HL-60 (cell line): ENCODE results near the gene BARHL1.

Experiments
- DNase-seq, 2 experiments: peaks; one replicate each; pipeline ENCODE4 v3.0.0-alpha.2; 2010 to 2020; ENCODE audit warnings: low read depth in 1 of 2, low spot score in 1 of 2
- H3K27ac ChIP-seq: fragments of 250-450 bp; sonication (Bioruptor Pico); replicated peaks from 2 replicates; pipeline ENCODE4 v1.5.1; 2020; ENCODE audit warnings: mild to moderate bottlenecking, moderate library complexity
- H3K27me3 ChIP-seq: fragments of 250-450 bp; sonication (Bioruptor Pico); 2 replicates; pipeline ENCODE4 v1.5.1; 2021; ENCODE audit warnings: mild to moderate bottlenecking, moderate library complexity; ENCODE audit not compliant: insufficient read depth, poor library complexity, severe bottlenecking
- H3K4me3 ChIP-seq: replicated peaks from 2 replicates; pipeline ENCODE4 v1.5.1; 2011; ENCODE audit warnings: mild to moderate bottlenecking, control low read depth, low read length; ENCODE audit not compliant: insufficient read depth
- GABPA ChIP-seq: IDR thresholded peaks from 2 replicates; pipeline ENCODE4 v1.6.1; 2012; ENCODE audit warnings: low read depth
- POLR2AphosphoS5 ChIP-seq: IDR thresholded peaks from 2 replicates; pipeline ENCODE4 v1.6.1; 2012; ENCODE audit warnings: low read depth
- REST ChIP-seq: IDR thresholded peaks from 2 replicates; pipeline ENCODE4 v1.6.1; 2012; ENCODE audit warnings: low read depth; ENCODE audit not compliant: insufficient replicate concordance
- SPI1 ChIP-seq: IDR thresholded peaks from 2 replicates; pipeline ENCODE4 v1.6.1; 2012; ENCODE audit warnings: low read depth, mild to moderate bottlenecking, borderline replicate concordance
- TF ChIP-seq, protein P1 (sequence below): IDR thresholded peaks from one replicate; pipeline ENCODE4 v1.5.1; 2011; ENCODE audit warnings: low read length, control low read depth, inconsistent platforms; ENCODE audit not compliant: insufficient read depth

Gene BARHL1

DNA sequence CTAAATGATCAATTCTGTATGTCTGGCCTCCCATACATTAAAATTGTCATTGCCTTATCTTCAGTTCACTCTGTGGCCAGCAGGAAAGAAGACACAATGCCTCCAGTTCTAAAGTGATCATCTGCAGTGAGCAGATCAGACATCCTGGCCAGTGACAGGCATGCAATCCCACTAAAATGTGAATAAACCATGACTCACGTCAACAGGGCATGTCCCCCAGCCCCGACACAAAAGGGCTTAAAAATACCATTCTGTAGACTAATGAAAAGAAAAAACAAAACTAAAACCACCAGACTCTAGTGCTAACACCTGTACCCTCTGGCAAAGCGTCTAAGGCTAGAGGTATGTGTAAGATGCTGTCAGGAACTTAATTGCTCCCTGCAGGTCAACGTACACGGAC is 48.9 kb downstream of the BARHL1 start:
- no peak for TF ChIP-seq REST
- TF ChIP-seq POLR2AphosphoS5 = no peak
- TF ChIP-seq, protein P1, sequence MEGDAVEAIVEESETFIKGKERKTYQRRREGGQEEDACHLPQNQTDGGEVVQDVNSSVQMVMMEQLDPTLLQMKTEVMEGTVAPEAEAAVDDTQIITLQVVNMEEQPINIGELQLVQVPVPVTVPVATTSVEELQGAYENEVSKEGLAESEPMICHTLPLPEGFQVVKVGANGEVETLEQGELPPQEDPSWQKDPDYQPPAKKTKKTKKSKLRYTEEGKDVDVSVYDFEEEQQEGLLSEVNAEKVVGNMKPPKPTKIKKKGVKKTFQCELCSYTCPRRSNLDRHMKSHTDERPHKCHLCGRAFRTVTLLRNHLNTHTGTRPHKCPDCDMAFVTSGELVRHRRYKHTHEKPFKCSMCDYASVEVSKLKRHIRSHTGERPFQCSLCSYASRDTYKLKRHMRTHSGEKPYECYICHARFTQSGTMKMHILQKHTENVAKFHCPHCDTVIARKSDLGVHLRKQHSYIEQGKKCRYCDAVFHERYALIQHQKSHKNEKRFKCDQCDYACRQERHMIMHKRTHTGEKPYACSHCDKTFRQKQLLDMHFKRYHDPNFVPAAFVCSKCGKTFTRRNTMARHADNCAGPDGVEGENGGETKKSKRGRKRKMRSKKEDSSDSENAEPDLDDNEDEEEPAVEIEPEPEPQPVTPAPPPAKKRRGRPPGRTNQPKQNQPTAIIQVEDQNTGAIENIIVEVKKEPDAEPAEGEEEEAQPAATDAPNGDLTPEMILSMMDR = no peak
- TF ChIP-seq GABPA = no peak
- TF ChIP-seq SPI1 = no peak
- no peak for DNase-seq
- Histone ChIP-seq H3K27ac (no peak overlapping the region), H3K4me3 (no peak overlapping the region), H3K27me3 (no peaks in the 10 kb centered on the region)

DNA sequence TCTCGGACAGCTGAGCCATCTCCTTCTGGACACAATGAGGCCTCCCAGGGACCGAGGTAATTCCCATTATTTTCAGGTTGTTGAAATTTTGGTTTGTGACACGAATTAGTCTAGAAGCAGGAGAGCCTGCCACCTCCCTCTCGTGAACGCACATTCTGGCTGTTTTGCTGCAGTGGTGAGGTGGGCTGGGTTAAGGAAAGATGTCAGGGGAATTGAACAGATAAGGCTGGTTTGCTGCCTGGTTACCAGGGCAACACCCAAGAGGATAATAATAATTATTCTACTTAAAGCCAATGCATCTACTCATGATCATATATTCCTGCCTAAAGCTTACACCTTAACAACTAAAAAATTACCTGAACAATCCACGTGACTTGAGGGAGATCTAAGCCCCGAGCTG is 49.3 kb downstream of the BARHL1 start:
- no peak overlapping the region for H3K4me3 ChIP-seq
- TF ChIP-seq, protein P1 = no peak
- TF ChIP-seq POLR2AphosphoS5 (no peak), REST (no peak), SPI1 (no peak), GABPA (no peak)

DNA sequence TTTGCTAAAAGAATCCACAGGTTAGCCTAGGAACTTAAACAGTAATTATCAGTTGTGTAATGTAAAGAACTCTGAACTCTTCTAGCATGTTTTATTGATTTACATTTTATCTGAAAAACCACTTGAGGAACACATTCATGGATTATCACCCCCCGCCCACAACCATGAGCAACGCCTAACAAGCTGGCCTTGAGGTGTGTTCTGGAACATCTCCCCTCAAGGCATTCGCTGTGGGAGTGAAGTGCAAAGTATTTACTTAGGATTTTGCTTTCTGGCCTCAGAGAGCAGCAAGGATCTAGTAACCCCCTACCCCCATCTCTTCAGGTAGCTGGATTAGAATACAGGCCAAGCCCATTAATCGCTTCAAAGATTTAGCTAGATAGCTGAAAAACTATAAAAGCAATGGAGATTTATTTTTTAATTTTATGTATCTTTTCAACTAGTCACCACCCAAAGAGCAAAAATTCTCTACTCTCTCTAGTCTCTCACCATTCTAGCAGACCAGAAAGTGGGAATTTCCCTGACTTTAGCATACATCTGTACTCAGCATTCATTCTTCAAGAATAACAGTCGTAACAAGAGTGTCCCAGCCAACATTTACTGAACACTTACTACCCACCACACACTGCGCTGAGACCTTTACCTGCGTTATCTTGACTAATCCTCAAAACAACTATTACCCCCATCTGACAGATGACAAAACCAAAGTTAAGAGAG is 50.2 kb downstream of the BARHL1 start:
- TF ChIP-seq GABPA (no peak), SPI1 (no peak), REST (no peak)
- no peak overlapping the region for H3K27ac ChIP-seq
- no peak for DNase-seq
- no peaks in the 10 kb centered on the region for H3K27me3 ChIP-seq
- no peak overlapping the region for H3K4me3 ChIP-seq

More for the DNA sequence above, 49.3 kb downstream of the BARHL1 start:
- no peak overlapping the region for H3K27ac ChIP-seq
- no peak for DNase-seq
- H3K27me3 ChIP-seq = no peaks in the 10 kb centered on the region
